ENCODE measurements around the gene LMO4. TPM values are rescaled to one million over a fixed set of nuclear protein-coding genes. Genes with fewer than 3 reads are reported as not detected.

LMO4 gene
- polyA plus RNA-seq, 1 donor (not counting 4 experiments of a cell fraction or from before 2014, with no cell fraction given), result 33.4 TPM

DNA sequence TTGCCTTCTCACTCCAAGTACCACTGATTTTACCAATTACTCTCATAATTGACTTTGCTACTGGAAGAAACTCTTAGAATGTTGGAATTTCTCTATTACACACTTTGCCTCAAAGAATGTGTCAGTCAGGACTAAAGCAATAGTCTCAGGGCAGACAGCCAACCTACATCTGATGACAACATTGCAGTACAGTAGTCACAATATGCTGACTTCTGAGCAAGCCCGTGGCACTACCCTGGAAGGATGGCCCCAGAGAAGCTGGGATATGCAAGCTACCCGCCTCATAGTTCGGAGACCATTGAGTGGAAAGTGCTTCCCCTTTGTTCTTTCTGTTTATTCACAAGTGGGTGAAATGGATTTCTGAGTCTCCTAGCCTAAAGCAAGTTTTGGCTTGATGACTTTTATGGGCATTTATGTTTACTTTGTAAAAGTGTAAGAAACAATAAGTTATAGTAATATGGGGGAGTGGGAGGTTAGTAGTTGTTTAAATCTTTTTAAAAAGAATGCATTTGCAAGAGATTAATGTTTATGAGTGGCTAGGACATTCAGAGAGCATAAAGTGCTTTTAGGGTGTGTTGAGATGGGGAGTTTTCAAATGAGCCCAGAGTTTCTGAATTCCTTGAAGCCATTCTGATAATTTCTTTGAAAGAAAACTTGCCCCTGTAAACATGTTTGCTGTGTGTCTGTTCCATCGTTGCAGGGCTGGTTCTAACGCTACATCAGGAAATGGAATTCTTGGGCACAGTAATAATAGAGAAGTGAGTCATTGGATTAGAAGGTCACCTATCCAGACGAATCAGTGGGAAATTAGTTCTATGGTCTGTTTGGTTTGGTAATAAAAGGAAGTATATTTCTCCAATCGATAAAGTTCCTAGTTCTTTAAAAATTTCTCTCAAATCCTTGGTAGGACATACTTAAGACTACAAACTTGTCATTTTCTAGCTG is 63.8 kb downstream of the LMO4 start:
- Histone ChIP-seq H3K9me1 (ENCODE audit: control insufficient read depth, extremely low read depth, insufficient read depth, low read length) (no peaks in the 10 kb centered on the region), H3K4me2 (ENCODE audit: control insufficient read depth, extremely low read depth, insufficient read depth, low read depth, low read length) (peak overlapping the region; percentile 37), H3K4me3 (ENCODE audit: control insufficient read depth in 2 of 3, extremely low read depth in 1 of 3, insufficient read depth in 2 of 3, low read depth in 1 of 3, low read length in 3 of 3) (no peak overlapping the region), H3K27ac (ENCODE audit: control insufficient read depth, insufficient read depth, low read length) (no peak overlapping the region), H3K9me3 (ENCODE audit: control insufficient read depth, low read depth, low read length) (no peaks in the 10 kb centered on the region), H4K20me1 (ENCODE audit: control insufficient read depth, extremely low read depth, insufficient read depth, low read length) (no peaks in the 10 kb centered on the region), H3K4me1 (ENCODE audit: control insufficient read depth, extremely low read depth, insufficient read depth, low read length) (peaks cover 14% of the 10 kb centered on the region), H3K79me2 (ENCODE audit: control insufficient read depth, insufficient read depth, low read length) (no peaks in the 10 kb centered on the region), H3K36me3 (ENCODE audit: control insufficient read depth in 2 of 2, extremely low read depth in 1 of 2, insufficient read depth in 2 of 2, low read length in 2 of 2) (no peaks in the 10 kb centered on the region), H2AFZ (ENCODE audit: control insufficient read depth, low read length) (no peak overlapping the region), H3K9ac (ENCODE audit: control insufficient read depth, extremely low read depth, insufficient read depth, low read length) (no peak overlapping the region), H3K27me3 (ENCODE audit: control insufficient read depth, extremely low read depth, insufficient read depth, low read length) (no peaks in the 10 kb centered on the region)
- no peak for DNase-seq (ENCODE audit: low read depth, low spot score)
- dilution Hi-C loops (cut with MboI; ENCODE audit: extremely low pct_ligation_motif_present, low sequenced_read_pairs), result no loop called here
- FAIRE-seq, result peak; percentile 60
- TF ChIP-seq EZH2 (IDR thresholded peaks at IDR 0.05; ENCODE audit: low read length), result no peak
- TF ChIP-seq, protein P1, sequence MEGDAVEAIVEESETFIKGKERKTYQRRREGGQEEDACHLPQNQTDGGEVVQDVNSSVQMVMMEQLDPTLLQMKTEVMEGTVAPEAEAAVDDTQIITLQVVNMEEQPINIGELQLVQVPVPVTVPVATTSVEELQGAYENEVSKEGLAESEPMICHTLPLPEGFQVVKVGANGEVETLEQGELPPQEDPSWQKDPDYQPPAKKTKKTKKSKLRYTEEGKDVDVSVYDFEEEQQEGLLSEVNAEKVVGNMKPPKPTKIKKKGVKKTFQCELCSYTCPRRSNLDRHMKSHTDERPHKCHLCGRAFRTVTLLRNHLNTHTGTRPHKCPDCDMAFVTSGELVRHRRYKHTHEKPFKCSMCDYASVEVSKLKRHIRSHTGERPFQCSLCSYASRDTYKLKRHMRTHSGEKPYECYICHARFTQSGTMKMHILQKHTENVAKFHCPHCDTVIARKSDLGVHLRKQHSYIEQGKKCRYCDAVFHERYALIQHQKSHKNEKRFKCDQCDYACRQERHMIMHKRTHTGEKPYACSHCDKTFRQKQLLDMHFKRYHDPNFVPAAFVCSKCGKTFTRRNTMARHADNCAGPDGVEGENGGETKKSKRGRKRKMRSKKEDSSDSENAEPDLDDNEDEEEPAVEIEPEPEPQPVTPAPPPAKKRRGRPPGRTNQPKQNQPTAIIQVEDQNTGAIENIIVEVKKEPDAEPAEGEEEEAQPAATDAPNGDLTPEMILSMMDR (optimal IDR thresholded peaks at IDR 0.05 in 1 of 3, IDR thresholded peaks at IDR 0.05 in 1 of 3, conservative IDR thresholded peaks at IDR 0.05 in 1 of 3; ENCODE audit: extremely low read depth in 1 of 3, insufficient read depth in 2 of 3, low read length in 3 of 3), result no peak

DNA sequence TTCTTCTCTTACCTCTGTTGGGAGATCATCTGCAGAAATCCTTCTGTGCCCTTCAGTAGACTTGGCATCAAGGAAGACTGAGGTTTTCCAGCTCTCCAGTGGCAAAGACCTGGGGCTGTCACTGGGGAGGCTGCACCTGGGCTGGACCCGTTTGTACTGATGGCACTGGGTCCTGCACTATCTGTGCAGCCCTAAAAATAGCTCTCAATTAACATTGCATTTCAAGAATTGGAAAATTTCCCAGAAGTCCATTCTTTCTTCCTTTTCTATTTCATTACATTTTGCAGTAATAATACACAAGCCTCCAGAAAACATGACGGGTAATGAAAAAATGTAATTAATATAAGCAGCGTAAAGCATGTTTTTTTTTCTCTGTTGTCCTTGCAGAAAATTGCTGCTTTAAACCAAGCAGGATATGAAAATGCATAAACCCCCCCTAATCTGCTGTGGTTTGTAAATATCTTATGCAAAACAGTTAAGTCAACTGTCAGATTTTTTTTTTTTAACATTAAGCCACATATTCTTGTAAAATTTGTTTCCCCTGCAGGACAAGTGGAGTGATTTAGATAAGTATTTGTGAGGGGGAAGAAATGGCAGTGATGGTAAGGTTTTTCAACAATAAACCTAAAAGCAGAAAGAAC is 64.9 kb downstream of the LMO4 start:
- Histone ChIP-seq H3K27me3 (ENCODE audit: control insufficient read depth, extremely low read depth, insufficient read depth, low read length) (no peaks in the 10 kb centered on the region), H3K27ac (ENCODE audit: control insufficient read depth, insufficient read depth, low read length) (no peak overlapping the region), H3K4me2 (ENCODE audit: control insufficient read depth, extremely low read depth, insufficient read depth, low read depth, low read length) (no peak overlapping the region), H2AFZ (ENCODE audit: control insufficient read depth, low read length) (no peak overlapping the region), H3K4me1 (ENCODE audit: control insufficient read depth, extremely low read depth, insufficient read depth, low read length) (peaks cover 20% of the 10 kb centered on the region), H3K9me1 (ENCODE audit: control insufficient read depth, extremely low read depth, insufficient read depth, low read length) (no peaks in the 10 kb centered on the region), H3K4me3 (ENCODE audit: control insufficient read depth in 2 of 3, extremely low read depth in 1 of 3, insufficient read depth in 2 of 3, low read depth in 1 of 3, low read length in 3 of 3) (no peak overlapping the region), H4K20me1 (ENCODE audit: control insufficient read depth, extremely low read depth, insufficient read depth, low read length) (no peaks in the 10 kb centered on the region), H3K79me2 (ENCODE audit: control insufficient read depth, insufficient read depth, low read length) (no peaks in the 10 kb centered on the region), H3K9ac (ENCODE audit: control insufficient read depth, extremely low read depth, insufficient read depth, low read length) (no peak overlapping the region), H3K36me3 (ENCODE audit: control insufficient read depth in 2 of 2, extremely low read depth in 1 of 2, insufficient read depth in 2 of 2, low read length in 2 of 2) (no peaks in the 10 kb centered on the region), H3K9me3 (ENCODE audit: control insufficient read depth, low read depth, low read length) (no peaks in the 10 kb centered on the region)
- FAIRE-seq (no peak), DNase-seq (ENCODE audit: low read depth, low spot score) (no peak)
- dilution Hi-C loops (cut with MboI; ENCODE audit: extremely low pct_ligation_motif_present, low sequenced_read_pairs), result no loop called here
- TF ChIP-seq, protein P1 (optimal IDR thresholded peaks at IDR 0.05 in 1 of 3, IDR thresholded peaks at IDR 0.05 in 1 of 3, conservative IDR thresholded peaks at IDR 0.05 in 1 of 3; ENCODE audit: extremely low read depth in 1 of 3, insufficient read depth in 2 of 3, low read length in 3 of 3), result no peak
- no peak for TF ChIP-seq EZH2 (IDR thresholded peaks at IDR 0.05; ENCODE audit: low read length)
